Right lobe of liver (tissue), 4 donors: ENCODE measurements around the gene TBC1D2B.

Source experiments
- CTCF ChIP-seq, 4 donors: fragments of 200-600 bp in 3 of 4; fragments of 450-650 bp in 1 of 4; IDR thresholded peaks; one replicate each; pipeline versions ENCODE4 v1.5.1 to v1.8.0; 2016 to 2022; ENCODE audit warnings: antibody characterized with exemption in 4 of 4, mild to moderate bottlenecking in 2 of 4
- POLR2A ChIP-seq: fragments of 450-650 bp; IDR thresholded peaks from one replicate; pipeline ENCODE4 v1.6.1; 2017; ENCODE audit warnings: antibody characterized with exemption, mild to moderate bottlenecking
- donor health status: DM: no; HTN: no; CAD: no.
- donor health status: DM: no; HTN: no; CAD: no.
- donor health status: DM: no; HTN: yes; CAD: no.

GRCh38 chr15:78067328-78068228 is 9.9 kb downstream of the TBC1D2B start:
- TF ChIP-seq CTCF (IDR thresholded peaks at IDR 0.05) (no peak), POLR2A (no peak)
